ENCODE results near the gene PSMD2. TPM values are rescaled to one million over a fixed set of nuclear protein-coding genes. Genes with fewer than 3 reads are reported as not detected.

Gene PSMD2
- total RNA-seq (100 to 1,000 TPM; 198 to 230 (median 227) TPM), polyA plus RNA-seq (161 TPM)
- long read RNA-seq, donor 1, transcript PSMD2-201 (21 exons, 3,449 nt) = major isoform, 682 of 870 reads
- long read RNA-seq, donor 1, partial matches to known transcripts = 149 of 870 reads
- long read RNA-seq, donor 1, other reads (novel, unspliced or antisense) = 38 of 870 reads
- long read RNA-seq, donor 2, transcript PSMD2-201 (21 exons, 3,449 nt) = major isoform, 337 of 411 reads
- long read RNA-seq, donor 2, partial matches to known transcripts = 40 of 411 reads
- long read RNA-seq, donor 2, other reads (novel, unspliced or antisense) = 31 of 411 reads
- long read RNA-seq, donor 3, transcript PSMD2-201 (21 exons, 3,449 nt) = major isoform, 1,767 of 2,193 reads
- long read RNA-seq, donor 3, partial matches to known transcripts = 269 of 2,193 reads
- long read RNA-seq, donor 3, other reads (novel, unspliced or antisense) = 155 of 2,193 reads
- long read RNA-seq, donor 4, transcript PSMD2-201 (21 exons, 3,449 nt) = major isoform, 307 of 360 reads
- long read RNA-seq, donor 4, partial matches to known transcripts = 35 of 360 reads
- long read RNA-seq, donor 4, other reads (novel, unspliced or antisense) = 18 of 360 reads

DNA sequence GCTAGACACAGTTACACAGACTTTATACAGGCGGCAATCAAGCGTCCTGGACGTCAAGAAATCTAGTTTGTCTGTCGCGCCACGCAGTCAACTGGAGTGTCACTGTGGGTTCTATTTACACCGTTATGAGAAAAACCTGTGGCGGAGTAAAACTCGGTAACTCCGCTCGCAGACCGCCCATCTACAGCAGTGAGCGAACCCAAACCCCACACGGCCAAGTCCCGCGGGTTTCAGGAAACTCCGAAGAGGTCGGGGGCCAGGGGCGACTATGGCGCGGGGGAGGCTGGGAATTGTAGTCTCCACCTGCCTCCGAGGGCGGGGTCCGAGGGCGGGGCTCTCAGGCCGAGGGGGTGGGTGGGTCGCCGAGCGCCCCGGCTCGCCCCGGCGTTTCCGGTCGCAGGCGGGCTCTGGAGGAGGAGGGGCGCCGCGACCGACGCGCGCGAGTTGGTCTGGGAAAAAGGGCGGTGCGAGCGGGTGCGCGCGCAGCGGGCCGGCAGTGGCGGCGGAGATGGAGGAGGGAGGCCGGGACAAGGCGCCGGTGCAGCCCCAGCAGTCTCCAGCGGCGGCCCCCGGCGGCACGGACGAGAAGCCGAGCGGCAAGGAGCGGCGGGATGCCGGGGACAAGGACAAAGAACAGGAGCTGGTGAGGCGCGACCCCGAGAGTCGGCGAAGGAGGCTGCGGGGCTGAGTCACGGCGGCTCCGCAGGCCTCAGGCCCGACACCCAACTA, at the start of gene PSMD2:
TSS of gene PSMD2 (plus strand) at position 483 of the 729 bp plus-strand sequence. CDS start at position 509, 26 bp downstream.
- Histone ChIP-seq H3K4me3 (ENCODE audit: low read length) (peak within 1 kb of the TSS; percentile 89), H3K4me1 (ENCODE audit: control insufficient read depth, insufficient read depth, low read length) (peaks cover 3% of the 10 kb centered on the region), H3K27me3 (ENCODE audit: control insufficient read depth, insufficient read depth) (no peaks in the 10 kb centered on the region), H3K27ac (ENCODE audit: low read length) (peak within 1 kb of the TSS; percentile 89), H3K9me3 (ENCODE audit: control insufficient read depth, low read length) (no peaks in the 10 kb centered on the region)
- WGBS = under 1% methylated on average over 78 of the region's 78 CpGs
- intact Hi-C loops (cut with DNase I) = loop anchor here in 2 of 4 donors (10.0 kb wide), 2 partner anchors 74 to 114 kb away; partner anchors contain the start of genes ABCF3 (in 1 of the 2) and VWA5B2 (in 1 of the 2)
- ATAC-seq = peak; percentile 99
- peak; percentile 98 to 99 (median 99) for DNase-seq

- peak within 1 kb of the TSS; percentile 47 for H3K27ac ChIP-seq (ENCODE audit: low read length)
Measured at GRCh38 chr3:184249412-184250166, 49.5 kb upstream of the PSMD2 start, which contains the start of gene EEF1AKMT4. TSS of gene EEF1AKMT4 (plus strand) at chr3:184249672. CDS start at chr3:184249695, 23 bp downstream.

DNA sequence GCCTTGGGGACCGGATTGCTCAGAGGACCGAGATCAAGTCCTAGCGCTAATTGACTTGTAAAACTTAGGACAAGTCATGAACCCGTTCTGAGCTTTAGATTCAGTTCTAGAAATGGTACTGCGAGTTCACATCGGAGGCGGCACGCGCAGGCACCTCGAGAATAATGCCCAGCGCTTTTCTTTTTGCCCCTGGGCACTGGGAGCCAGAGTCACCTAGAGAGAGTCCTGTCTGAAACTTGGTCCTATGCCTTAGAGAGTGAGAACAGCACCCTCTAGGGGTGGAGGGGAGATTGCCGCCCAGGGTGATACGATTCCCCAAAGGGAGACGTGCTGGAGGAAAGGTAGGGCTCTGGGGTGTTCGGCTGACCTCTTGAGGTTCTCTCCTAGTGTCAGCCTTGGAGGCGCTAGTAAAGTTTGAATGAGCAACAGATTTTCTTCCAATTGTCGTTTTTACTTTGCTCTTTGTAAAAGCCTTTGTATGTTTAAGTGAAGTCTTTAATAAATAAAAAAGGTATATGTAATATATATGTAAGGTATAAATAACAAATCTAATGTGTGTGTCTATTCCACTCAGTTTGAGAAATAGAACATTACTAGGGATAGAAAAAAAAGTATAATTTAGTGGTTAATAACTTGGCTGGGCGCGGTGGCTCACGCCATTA, 48.7 kb upstream of the PSMD2 start:
- H3K27ac ChIP-seq (ENCODE audit: low read length) = peak overlapping the region; percentile 40
- H3K27me3 ChIP-seq (ENCODE audit: control insufficient read depth, insufficient read depth) = no peaks in the 10 kb centered on the region
- DNase-seq (peak; percentile 82 to 94 (median 91)), ATAC-seq (peak; percentile 84 to 88)
- WGBS = 14% methylated on average over 20 of the region's 20 CpGs
- no peaks in the 10 kb centered on the region for H3K9me3 ChIP-seq (ENCODE audit: control insufficient read depth, low read length)
- H3K4me1 ChIP-seq (ENCODE audit: control insufficient read depth, insufficient read depth, low read length) = no peaks in the 10 kb centered on the region
- intact Hi-C loops (cut with DNase I) = no loop called here
- H3K4me3 ChIP-seq (ENCODE audit: low read length) = peak overlapping the region; percentile 49

More at GRCh38 chr3:184249412-184250166, 49.5 kb upstream of the PSMD2 start, which contains the start of gene EEF1AKMT4:
- intact Hi-C loops (cut with DNase I) = loop anchor here in 2 of 4 donors (10.0 kb wide), 2 partner anchors 105 to 355 kb away; no protein-coding TSS in a partner anchor
- no peaks in the 10 kb centered on the region for H3K9me3 ChIP-seq (ENCODE audit: control insufficient read depth, low read length)
- H3K27me3 ChIP-seq (ENCODE audit: control insufficient read depth, insufficient read depth) = no peaks in the 10 kb centered on the region
- DNase-seq = peak; percentile 97 to 98 (median 98)
- under 1% methylated on average over 54 of the region's 54 CpGs for WGBS
- ATAC-seq = peak; percentile 99
- H3K4me1 ChIP-seq (ENCODE audit: control insufficient read depth, insufficient read depth, low read length) = no peaks in the 10 kb centered on the region
- H3K4me3 ChIP-seq (ENCODE audit: low read length) = peak within 1 kb of the TSS; percentile 49

- H3K9me3 ChIP-seq (ENCODE audit: control insufficient read depth, low read length) = no peaks in the 10 kb centered on the region
- no peak overlapping the region for H3K27ac ChIP-seq (ENCODE audit: low read length)
- peaks cover 3% of the 10 kb centered on the region for H3K4me1 ChIP-seq (ENCODE audit: control insufficient read depth, insufficient read depth, low read length)
- no peaks in the 10 kb centered on the region for H3K27me3 ChIP-seq (ENCODE audit: control insufficient read depth, insufficient read depth)
- no peak overlapping the region for H3K4me3 ChIP-seq (ENCODE audit: low read length)
- no peak for DNase-seq
- intact Hi-C loops (cut with DNase I) = no loop called here
- WGBS = 95% methylated on average over 3 of the region's 3 CpGs
- ATAC-seq = no peak
Measured at GRCh38 chr3:184255291-184256039, 43.6 kb upstream of the PSMD2 start.

DNA sequence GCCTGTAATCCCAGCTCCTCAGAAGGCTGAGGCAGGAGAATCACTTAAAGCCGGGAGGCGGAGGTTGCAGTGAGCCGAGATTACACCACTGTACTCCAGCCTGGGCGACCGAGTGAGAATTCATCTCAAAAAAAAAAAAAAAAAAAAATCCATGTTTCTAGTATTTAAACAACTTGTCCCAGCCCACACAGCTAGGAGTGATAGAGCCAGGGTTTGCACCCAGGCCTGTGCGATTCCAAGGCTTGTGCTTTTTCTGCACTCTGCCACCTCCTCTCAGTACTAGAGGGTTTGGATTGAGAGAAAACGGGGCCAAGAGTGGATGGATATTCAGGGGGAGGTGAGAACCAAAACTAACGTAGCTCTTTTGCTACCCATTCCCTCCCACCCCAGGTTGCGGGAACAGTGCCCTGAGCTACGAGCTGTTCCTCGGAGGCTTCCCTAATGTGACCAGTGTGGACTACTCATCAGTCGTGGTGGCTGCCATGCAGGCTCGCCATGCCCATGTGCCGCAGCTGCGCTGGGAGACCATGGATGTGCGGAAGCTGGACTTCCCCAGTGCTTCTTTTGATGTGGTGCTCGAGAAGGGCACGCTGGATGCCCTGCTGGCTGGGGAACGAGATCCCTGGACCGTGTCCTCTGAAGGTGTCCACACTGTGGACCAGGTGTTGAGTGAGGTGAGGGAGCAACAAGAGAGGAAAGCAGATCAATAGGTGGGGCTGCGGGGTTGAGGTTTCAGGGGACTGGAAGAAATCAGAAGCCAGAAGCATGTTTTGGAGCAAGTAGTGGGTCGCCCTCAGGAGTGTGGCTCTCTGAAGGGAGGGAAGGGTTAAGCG, 41.7 kb upstream of the PSMD2 start:
- Histone ChIP-seq H3K9me3 (ENCODE audit: control insufficient read depth, low read length) (no peaks in the 10 kb centered on the region), H3K27ac (ENCODE audit: low read length) (no peak overlapping the region), H3K4me1 (ENCODE audit: control insufficient read depth, insufficient read depth, low read length) (peaks cover 3% of the 10 kb centered on the region), H3K27me3 (ENCODE audit: control insufficient read depth, insufficient read depth) (no peaks in the 10 kb centered on the region), H3K4me3 (ENCODE audit: low read length) (no peak overlapping the region)
- DNase-seq = no peak
- no peak for ATAC-seq
- 89% methylated on average over 23 of the region's 23 CpGs for WGBS
- intact Hi-C loops (cut with DNase I) = no loop called here

DNA sequence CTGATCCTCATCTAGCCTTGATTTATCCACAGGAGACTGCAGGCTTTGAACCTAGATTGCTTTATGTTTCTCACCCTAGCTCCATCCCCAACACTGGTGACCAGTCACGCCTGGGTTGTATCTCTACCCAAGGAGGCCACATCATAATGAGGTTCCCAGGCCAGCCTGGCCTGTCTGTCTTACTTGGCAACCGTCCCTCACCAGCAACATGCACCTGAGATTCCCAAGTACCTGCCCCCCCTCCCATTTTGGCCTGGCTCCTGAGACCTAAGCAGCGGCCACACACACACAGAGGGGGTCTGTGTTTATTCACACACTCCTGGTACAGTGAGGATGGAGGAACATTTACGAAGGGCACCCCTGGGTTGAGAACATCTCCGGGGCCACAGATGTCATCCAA, 40.1 kb upstream of the PSMD2 start:
- ATAC-seq = no peak
- H3K9me3 ChIP-seq (ENCODE audit: control insufficient read depth, low read length) = no peaks in the 10 kb centered on the region
- no peak overlapping the region for H3K4me3 ChIP-seq (ENCODE audit: low read length)
- intact Hi-C loops (cut with DNase I) = no loop called here
- WGBS = 87% methylated on average over 5 of the region's 5 CpGs
- peaks cover 3% of the 10 kb centered on the region for H3K4me1 ChIP-seq (ENCODE audit: control insufficient read depth, insufficient read depth, low read length)
- no peak for DNase-seq
- no peak overlapping the region for H3K27ac ChIP-seq (ENCODE audit: low read length)
- no peaks in the 10 kb centered on the region for H3K27me3 ChIP-seq (ENCODE audit: control insufficient read depth, insufficient read depth)

- intact Hi-C loops (cut with DNase I) = no loop called here
- H3K4me3 ChIP-seq (ENCODE audit: low read length) = peak overlapping the region; percentile 34
- 11% methylated on average over 28 of the region's 28 CpGs for WGBS
Measured at GRCh38 chr3:184259396-184259877, 39.6 kb upstream of the PSMD2 start.

DNA sequence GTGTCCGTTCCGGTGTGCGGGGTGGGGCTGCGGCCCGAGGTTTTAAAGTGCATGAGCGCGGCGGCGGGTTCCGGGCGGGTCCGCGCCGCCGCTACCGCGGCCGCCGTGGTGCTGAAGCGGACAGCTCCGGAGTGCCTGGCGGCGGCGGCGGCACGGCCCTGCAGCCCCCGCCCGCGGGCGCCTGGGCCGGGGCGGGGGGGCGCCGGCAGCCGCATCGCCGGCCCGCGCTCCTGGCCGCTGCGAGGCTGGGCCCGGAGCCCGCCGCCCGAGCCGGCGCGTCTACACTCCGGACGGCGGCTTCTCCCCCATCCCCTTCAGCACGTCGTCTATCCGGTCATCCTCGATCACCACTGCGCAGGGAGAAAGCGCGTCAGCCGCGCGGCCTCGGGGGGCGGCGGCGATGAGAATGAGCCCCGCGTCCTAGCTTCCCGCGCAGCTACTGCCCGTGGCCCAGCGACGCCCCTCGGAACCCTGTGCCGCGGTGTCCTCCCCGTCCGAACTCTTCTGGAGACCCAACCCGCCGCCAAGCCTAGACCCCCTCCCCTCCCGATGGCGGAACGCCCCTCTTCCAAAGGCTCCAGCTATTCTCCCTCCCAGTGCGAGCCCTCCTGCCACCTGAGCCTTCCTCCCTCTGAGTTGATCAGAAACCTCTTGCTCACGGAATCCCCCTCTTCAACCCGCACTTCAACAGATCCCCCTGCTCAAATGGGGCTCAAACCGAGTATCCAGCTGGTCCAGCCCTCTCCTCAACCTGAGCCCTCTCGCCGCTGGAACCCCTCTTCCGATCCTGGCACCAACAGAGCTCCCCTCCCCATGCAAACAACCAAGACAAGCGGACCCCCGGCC, 38.9 kb upstream of the PSMD2 start:
- Histone ChIP-seq H3K9me3 (ENCODE audit: control insufficient read depth, low read length) (no peaks in the 10 kb centered on the region), H3K27me3 (ENCODE audit: control insufficient read depth, insufficient read depth) (no peaks in the 10 kb centered on the region), H3K4me1 (ENCODE audit: control insufficient read depth, insufficient read depth, low read length) (peaks cover 3% of the 10 kb centered on the region), H3K4me3 (ENCODE audit: low read length) (peak overlapping the region; percentile 34), H3K27ac (ENCODE audit: low read length) (no peak overlapping the region)
- peak; percentile 53 for ATAC-seq
- DNase-seq = peak; percentile 34 to 76 (median 70)
- intact Hi-C loops (cut with DNase I) = no loop called here
- WGBS = under 1% methylated on average over 91 of the region's 91 CpGs

More at GRCh38 chr3:184259396-184259877, 39.6 kb upstream of the PSMD2 start:
- DNase-seq (no peak), ATAC-seq (no peak)
- Histone ChIP-seq H3K27ac (ENCODE audit: low read length) (no peak overlapping the region), H3K9me3 (ENCODE audit: control insufficient read depth, low read length) (no peaks in the 10 kb centered on the region), H3K4me1 (ENCODE audit: control insufficient read depth, insufficient read depth, low read length) (peaks cover 3% of the 10 kb centered on the region), H3K27me3 (ENCODE audit: control insufficient read depth, insufficient read depth) (no peaks in the 10 kb centered on the region)
